ENCODE measurements around the gene NSDHL. TPM values are rescaled to one million over a fixed set of nuclear protein-coding genes. Genes with fewer than 3 reads are reported as not detected.
"Not testable (repeated sequence)": the region's sequence is repeated elsewhere in the genome, so short reads cannot be mapped to it uniquely, and the experiment has no call there.

Gene NSDHL
- polyA plus RNA-seq, 2 donors: 43.3 to 60.6 TPM

DNA sequence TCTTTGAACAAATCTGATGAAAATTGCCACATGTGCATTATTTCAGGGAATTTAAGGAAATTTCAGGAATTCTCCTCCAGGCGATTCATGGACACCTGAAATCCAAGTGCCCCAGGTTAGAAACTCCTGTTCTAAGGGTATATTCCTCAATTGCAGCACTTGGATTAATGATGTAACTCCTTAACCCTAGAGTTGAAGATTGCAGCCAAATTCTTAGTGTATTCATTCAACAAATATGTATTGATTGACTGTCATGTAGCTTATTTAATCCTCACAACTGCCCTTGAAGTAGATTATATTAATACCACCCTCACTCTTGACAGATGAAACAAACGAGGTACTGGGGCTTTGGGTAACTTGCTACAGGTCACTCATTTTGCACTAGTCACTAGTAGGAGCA, 11.6 kb upstream of the NSDHL start:
- 45 to 69% methylated on average over 2 of the region's 2 CpGs for WGBS, 2 donors
- no peaks in the 10 kb centered on the region for H3K36me3 ChIP-seq (ENCODE audit: control insufficient read depth in 2 of 2, insufficient read depth in 2 of 2, low read length in 1 of 2)
- H3K9me3 ChIP-seq (ENCODE audit: control insufficient read depth in 2 of 2, insufficient read depth in 1 of 2, low read depth in 1 of 2, low read length in 1 of 2): no peaks in the 10 kb centered on the region
- no peaks in the 10 kb centered on the region for H3K27me3 ChIP-seq (ENCODE audit: control insufficient read depth in 1 of 2, insufficient read depth in 2 of 2, low read length in 2 of 2)
- H3K27ac ChIP-seq (ENCODE audit: low read depth in 2 of 2, low read length in 1 of 2): no peak overlapping the region
- no peak overlapping the region for H3K4me3 ChIP-seq (ENCODE audit: low read depth in 1 of 2, low read length in 2 of 2)
- no peaks in the 10 kb centered on the region for H3K4me1 ChIP-seq (ENCODE audit: control insufficient read depth in 2 of 2, insufficient read depth in 2 of 2, low read length in 1 of 2)

DNA sequence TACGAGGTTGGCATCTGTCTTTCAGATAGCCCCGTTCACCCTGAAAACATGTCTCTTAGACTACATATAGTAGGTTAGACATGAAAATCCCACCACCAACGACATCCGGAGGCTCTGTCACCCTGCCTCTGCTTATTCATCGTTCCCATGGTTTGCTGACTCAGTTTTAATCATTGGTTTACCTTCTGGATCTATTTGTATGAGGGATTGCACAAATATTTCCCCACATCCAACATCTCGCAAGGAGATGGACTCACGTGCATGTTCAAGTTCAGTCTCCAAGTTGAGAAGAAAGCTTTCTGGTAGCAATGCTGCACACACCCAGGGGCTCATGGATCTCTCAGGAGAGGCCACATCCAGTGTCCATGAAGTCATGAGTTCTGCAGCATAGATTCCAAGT, 11.1 kb upstream of the NSDHL start:
- H3K4me1 ChIP-seq (ENCODE audit: control insufficient read depth in 2 of 2, insufficient read depth in 2 of 2, low read length in 1 of 2): no peaks in the 10 kb centered on the region
- H3K27me3 ChIP-seq (ENCODE audit: control insufficient read depth in 1 of 2, insufficient read depth in 2 of 2, low read length in 2 of 2): no peaks in the 10 kb centered on the region
- whole genome bisulfite sequencing, 2 donors: 80 to 84% methylated on average over 7 of the region's 7 CpGs
- H3K27ac ChIP-seq (ENCODE audit: low read depth in 2 of 2, low read length in 1 of 2): no peak overlapping the region
- no peaks in the 10 kb centered on the region for H3K9me3 ChIP-seq (ENCODE audit: control insufficient read depth in 2 of 2, insufficient read depth in 1 of 2, low read depth in 1 of 2, low read length in 1 of 2)
- no peaks in the 10 kb centered on the region for H3K36me3 ChIP-seq (ENCODE audit: control insufficient read depth in 2 of 2, insufficient read depth in 2 of 2, low read length in 1 of 2)
- H3K4me3 ChIP-seq (ENCODE audit: low read depth in 1 of 2, low read length in 2 of 2): no peak overlapping the region

DNA sequence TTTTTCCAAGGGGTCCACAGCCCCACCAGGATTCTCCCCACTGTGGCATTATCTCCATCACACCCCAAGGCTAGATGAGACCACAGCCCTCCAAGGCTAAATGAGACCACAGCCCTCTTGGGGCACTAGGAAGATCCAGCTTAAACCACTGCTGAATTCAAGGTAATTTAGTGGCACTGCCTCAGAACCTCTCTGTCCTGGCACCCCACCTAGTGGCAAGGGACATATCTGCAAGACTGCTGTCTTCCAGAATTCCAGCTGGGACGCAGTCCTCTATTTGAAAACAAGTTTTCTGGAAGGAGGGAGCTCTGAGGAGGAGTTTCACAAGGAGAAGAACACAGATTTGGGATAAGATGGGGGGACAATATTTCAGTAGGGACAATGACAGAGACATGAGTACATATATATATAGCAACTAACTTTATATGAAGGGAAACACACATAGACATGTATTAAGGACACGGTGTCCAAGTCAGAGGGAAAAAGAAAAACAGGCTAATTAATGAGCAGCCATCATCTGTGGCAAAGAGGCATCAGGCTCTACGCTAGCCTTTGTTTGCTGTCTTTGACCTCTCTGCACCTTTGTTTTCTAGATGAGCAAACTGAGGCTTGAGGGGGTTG, 9.6 kb upstream of the NSDHL start:
- Histone ChIP-seq H3K4me3 (ENCODE audit: low read depth in 1 of 2, low read length in 2 of 2) (no peak overlapping the region), H3K9me3 (ENCODE audit: control insufficient read depth in 2 of 2, insufficient read depth in 1 of 2, low read depth in 1 of 2, low read length in 1 of 2) (no peaks in the 10 kb centered on the region), H3K27ac (ENCODE audit: low read depth in 2 of 2, low read length in 1 of 2) (no peak overlapping the region), H3K4me1 (ENCODE audit: control insufficient read depth in 2 of 2, insufficient read depth in 2 of 2, low read length in 1 of 2) (no peaks in the 10 kb centered on the region), H3K27me3 (ENCODE audit: control insufficient read depth in 1 of 2, insufficient read depth in 2 of 2, low read length in 2 of 2) (no peaks in the 10 kb centered on the region), H3K36me3 (ENCODE audit: control insufficient read depth in 2 of 2, insufficient read depth in 2 of 2, low read length in 1 of 2) (no peaks in the 10 kb centered on the region)
- 55% methylated on average over 3 of the region's 3 CpGs for WGBS, 2 donors

DNA sequence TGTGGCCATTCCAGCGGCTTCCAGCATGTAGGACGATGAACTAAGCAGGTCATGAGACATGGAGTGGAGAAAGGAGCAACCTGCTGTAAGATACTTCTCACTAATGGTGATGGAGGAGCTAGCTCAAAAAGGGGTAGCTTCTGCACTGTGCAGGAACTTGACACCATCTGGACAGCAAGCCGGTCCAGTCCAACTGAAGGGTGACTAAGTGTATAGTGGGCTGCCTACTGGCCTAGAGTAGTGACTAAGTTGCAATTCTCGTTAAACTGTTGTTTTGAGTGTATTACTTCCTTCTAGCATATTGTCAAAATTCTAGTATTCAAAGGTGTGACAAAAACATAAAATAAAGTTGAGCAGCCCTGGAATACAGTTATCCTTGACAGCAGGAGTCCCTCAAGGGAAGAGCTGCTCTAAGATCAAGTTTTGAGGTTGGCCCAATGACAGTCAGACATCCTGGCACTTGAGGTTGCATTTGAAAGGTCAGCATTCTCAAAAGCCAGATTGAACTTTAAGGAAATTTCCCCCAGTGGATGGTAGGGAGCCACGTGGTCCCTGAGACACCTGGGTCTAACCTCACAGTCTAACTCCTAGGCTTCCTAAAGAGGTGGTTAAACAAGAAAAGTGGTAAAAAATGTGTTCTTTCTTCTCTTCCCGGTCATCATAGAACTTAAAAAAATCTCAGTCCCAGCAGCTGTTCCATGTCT, 8.3 kb upstream of the NSDHL start:
- Histone ChIP-seq H3K4me3 (ENCODE audit: low read depth in 1 of 2, low read length in 2 of 2) (no peak overlapping the region), H3K27ac (ENCODE audit: low read depth in 2 of 2, low read length in 1 of 2) (no peak overlapping the region), H3K27me3 (ENCODE audit: control insufficient read depth in 1 of 2, insufficient read depth in 2 of 2, low read length in 2 of 2) (no peaks in the 10 kb centered on the region), H3K4me1 (ENCODE audit: control insufficient read depth in 2 of 2, insufficient read depth in 2 of 2, low read length in 1 of 2) (no peaks in the 10 kb centered on the region), H3K36me3 (ENCODE audit: control insufficient read depth in 2 of 2, insufficient read depth in 2 of 2, low read length in 1 of 2) (no peaks in the 10 kb centered on the region), H3K9me3 (ENCODE audit: control insufficient read depth in 2 of 2, insufficient read depth in 1 of 2, low read depth in 1 of 2, low read length in 1 of 2) (no peaks in the 10 kb centered on the region)
- WGBS, 2 donors: 59% methylated on average over 6 of the region's 6 CpGs

DNA sequence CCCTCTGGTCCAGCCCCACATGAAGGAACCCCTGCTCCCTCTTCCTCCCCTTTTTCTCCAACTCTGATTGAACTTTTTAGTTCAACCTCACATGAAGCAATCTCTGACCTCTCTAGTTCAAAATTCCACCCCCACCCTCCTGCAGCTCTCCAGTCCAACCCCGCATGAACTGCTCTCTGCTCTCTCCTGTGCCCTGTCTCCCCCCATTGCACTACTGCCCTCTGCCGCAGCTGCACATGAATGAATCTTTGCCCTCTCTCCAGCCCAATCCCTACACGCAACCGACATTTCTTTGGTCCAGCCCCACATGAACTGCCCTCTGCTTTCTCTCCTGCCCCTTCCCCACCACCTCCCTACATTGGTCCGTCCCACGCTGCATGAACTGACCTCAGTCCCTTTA, 7.2 kb upstream of the NSDHL start:
- no peaks in the 10 kb centered on the region for H3K4me1 ChIP-seq (ENCODE audit: control insufficient read depth in 2 of 2, insufficient read depth in 2 of 2, low read length in 1 of 2)
- no peaks in the 10 kb centered on the region for H3K27me3 ChIP-seq (ENCODE audit: control insufficient read depth in 1 of 2, insufficient read depth in 2 of 2, low read length in 2 of 2)
- H3K27ac ChIP-seq (ENCODE audit: low read depth in 2 of 2, low read length in 1 of 2): no peak overlapping the region
- no peak overlapping the region for H3K4me3 ChIP-seq (ENCODE audit: low read depth in 1 of 2, low read length in 2 of 2)
- H3K36me3 ChIP-seq (ENCODE audit: control insufficient read depth in 2 of 2, insufficient read depth in 2 of 2, low read length in 1 of 2): no peaks in the 10 kb centered on the region
- no peaks in the 10 kb centered on the region for H3K9me3 ChIP-seq (ENCODE audit: control insufficient read depth in 2 of 2, insufficient read depth in 1 of 2, low read depth in 1 of 2, low read length in 1 of 2)
- 68 to 78% methylated on average over 6 of the region's 6 CpGs for WGBS, 2 donors

DNA sequence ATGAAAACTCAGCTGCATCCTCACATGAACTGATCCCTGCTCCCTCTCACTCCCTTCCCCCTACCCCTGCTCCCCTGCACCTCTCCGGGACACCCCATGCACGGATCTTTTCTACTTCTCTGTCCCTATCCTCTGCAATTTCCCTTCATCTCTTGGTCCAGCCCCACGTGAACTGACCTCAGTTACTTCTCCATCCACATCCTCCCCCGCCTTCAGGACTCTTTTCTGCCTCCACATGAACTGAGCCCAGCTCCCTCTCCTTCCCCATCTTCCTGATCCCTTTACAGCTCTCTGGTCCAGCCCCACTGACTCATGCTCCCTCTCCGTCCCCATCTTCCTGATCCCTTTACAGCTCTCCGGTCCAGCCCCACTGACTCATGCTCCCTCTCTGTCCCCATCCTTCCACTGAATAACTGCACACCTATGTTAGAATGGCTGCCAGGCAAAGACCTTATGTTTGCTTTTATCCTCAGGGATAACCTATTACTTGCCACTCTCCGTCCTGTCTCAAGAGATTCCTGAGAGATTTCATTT, 6.0 kb upstream of the NSDHL start:
- H3K4me1 ChIP-seq (ENCODE audit: control insufficient read depth in 2 of 2, insufficient read depth in 2 of 2, low read length in 1 of 2): no peaks in the 10 kb centered on the region
- H3K27me3 ChIP-seq (ENCODE audit: control insufficient read depth in 1 of 2, insufficient read depth in 2 of 2, low read length in 2 of 2): no peaks in the 10 kb centered on the region
- no peak overlapping the region for H3K27ac ChIP-seq (ENCODE audit: low read depth in 2 of 2, low read length in 1 of 2)
- no peak overlapping the region for H3K4me3 ChIP-seq (ENCODE audit: low read depth in 1 of 2, low read length in 2 of 2)
- no peaks in the 10 kb centered on the region for H3K36me3 ChIP-seq (ENCODE audit: control insufficient read depth in 2 of 2, insufficient read depth in 2 of 2, low read length in 1 of 2)
- H3K9me3 ChIP-seq (ENCODE audit: control insufficient read depth in 2 of 2, insufficient read depth in 1 of 2, low read depth in 1 of 2, low read length in 1 of 2): no peaks in the 10 kb centered on the region
- WGBS, 2 donors: 61 to 63% methylated on average over 7 of the region's 7 CpGs

DNA sequence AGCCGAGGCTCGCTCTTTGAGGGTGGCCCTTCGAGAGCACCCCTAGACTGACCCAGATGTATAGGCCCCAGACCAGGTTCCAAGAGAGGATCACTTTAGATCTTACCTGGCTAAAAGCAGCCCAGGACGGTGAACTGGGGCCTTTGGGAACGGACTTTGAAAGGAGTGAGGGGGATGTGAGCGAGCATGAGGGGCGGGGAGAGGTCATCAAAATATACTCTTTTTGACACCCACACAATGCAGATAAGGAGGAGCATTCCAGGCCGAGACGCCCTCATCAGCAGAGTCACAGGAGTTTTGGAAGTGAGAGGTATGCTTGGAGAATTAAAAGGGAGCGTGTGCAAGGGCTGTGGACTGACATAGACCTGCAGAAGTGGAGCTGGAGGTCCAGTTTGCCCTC, 528 bp downstream of the NSDHL start:
- WGBS, 2 donors: 1 to 23% methylated on average over 10 of the region's 10 CpGs
- H3K4me3 ChIP-seq (ENCODE audit: low read depth in 1 of 2, low read length in 2 of 2): peak overlapping the region; percentile 63 to 69
- H3K36me3 ChIP-seq (ENCODE audit: control insufficient read depth in 2 of 2, insufficient read depth in 2 of 2, low read length in 1 of 2): peaks cover 0 to 3% of the 10 kb centered on the region in 2 donors
- H3K27ac ChIP-seq (ENCODE audit: low read depth in 2 of 2, low read length in 1 of 2): peak overlapping the region in 1 of 2 donors; percentile 38
- H3K4me1 ChIP-seq (ENCODE audit: control insufficient read depth in 2 of 2, insufficient read depth in 2 of 2, low read length in 1 of 2): peaks cover 0 to 3% of the 10 kb centered on the region in 2 donors
- no peaks in the 10 kb centered on the region for H3K27me3 ChIP-seq (ENCODE audit: control insufficient read depth in 1 of 2, insufficient read depth in 2 of 2, low read length in 2 of 2)
- no peaks in the 10 kb centered on the region for H3K9me3 ChIP-seq (ENCODE audit: control insufficient read depth in 2 of 2, insufficient read depth in 1 of 2, low read depth in 1 of 2, low read length in 1 of 2)

DNA sequence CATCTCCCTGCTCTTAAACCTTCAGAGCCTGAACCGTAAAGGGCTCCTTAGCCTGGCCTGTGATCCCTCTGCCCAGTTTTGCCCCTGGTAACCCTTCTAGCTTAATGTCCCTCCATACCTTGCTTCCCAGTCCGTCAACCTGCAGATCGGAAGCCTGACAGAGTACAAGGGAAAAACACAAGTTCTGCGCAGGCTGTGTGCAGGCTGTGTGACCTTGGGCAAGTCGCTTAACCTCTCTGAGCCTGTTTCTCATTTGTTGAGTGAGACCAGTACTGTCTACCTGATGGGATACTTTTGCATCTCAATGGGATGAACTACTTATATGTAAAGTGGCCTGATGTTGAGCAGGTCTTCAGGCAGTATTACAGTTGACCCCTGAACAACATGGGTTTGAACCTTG, 1.7 kb downstream of the NSDHL start:
- Histone ChIP-seq H3K36me3 (ENCODE audit: control insufficient read depth in 2 of 2, insufficient read depth in 2 of 2, low read length in 1 of 2) (peaks cover 0 to 3% of the 10 kb centered on the region in 2 donors), H3K27ac (ENCODE audit: low read depth in 2 of 2, low read length in 1 of 2) (no peak overlapping the region), H3K27me3 (ENCODE audit: control insufficient read depth in 1 of 2, insufficient read depth in 2 of 2, low read length in 2 of 2) (no peaks in the 10 kb centered on the region), H3K4me3 (ENCODE audit: low read depth in 1 of 2, low read length in 2 of 2) (peak overlapping the region; percentile 6 to 63), H3K4me1 (ENCODE audit: control insufficient read depth in 2 of 2, insufficient read depth in 2 of 2, low read length in 1 of 2) (peaks cover 0 to 3% of the 10 kb centered on the region in 2 donors), H3K9me3 (ENCODE audit: control insufficient read depth in 2 of 2, insufficient read depth in 1 of 2, low read depth in 1 of 2, low read length in 1 of 2) (no peaks in the 10 kb centered on the region)
- 84 to 94% methylated on average over 5 of the region's 5 CpGs for WGBS, 2 donors

DNA sequence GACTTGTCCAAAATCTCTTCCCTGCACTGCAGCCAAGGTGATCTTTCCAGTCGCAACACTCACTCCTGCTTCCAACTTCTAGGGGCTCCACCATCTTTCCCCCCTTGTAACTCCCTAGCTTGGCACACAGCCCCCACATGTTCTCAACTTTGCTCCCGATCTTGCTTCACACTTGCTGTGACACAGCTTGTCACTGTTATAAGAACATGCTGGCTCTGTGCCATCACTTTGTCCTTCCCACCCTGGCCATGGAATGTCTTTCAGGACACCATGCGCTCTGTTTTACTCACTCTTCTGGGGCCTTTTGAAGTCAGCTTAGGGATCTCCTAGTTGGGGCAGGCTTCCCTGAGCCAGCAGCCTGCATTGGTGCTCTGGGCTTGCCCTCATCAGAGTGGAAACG, 2.5 kb downstream of the NSDHL start:
- Histone ChIP-seq H3K4me1 (ENCODE audit: control insufficient read depth in 2 of 2, insufficient read depth in 2 of 2, low read length in 1 of 2) (peaks cover 0 to 3% of the 10 kb centered on the region in 2 donors), H3K27me3 (ENCODE audit: control insufficient read depth in 1 of 2, insufficient read depth in 2 of 2, low read length in 2 of 2) (no peaks in the 10 kb centered on the region), H3K27ac (ENCODE audit: low read depth in 2 of 2, low read length in 1 of 2) (no peak overlapping the region), H3K9me3 (ENCODE audit: control insufficient read depth in 2 of 2, insufficient read depth in 1 of 2, low read depth in 1 of 2, low read length in 1 of 2) (no peaks in the 10 kb centered on the region), H3K36me3 (ENCODE audit: control insufficient read depth in 2 of 2, insufficient read depth in 2 of 2, low read length in 1 of 2) (peaks cover 0 to 3% of the 10 kb centered on the region in 2 donors), H3K4me3 (ENCODE audit: low read depth in 1 of 2, low read length in 2 of 2) (no peak overlapping the region)
- 68 to 79% methylated on average over 4 of the region's 4 CpGs for WGBS, 2 donors

DNA sequence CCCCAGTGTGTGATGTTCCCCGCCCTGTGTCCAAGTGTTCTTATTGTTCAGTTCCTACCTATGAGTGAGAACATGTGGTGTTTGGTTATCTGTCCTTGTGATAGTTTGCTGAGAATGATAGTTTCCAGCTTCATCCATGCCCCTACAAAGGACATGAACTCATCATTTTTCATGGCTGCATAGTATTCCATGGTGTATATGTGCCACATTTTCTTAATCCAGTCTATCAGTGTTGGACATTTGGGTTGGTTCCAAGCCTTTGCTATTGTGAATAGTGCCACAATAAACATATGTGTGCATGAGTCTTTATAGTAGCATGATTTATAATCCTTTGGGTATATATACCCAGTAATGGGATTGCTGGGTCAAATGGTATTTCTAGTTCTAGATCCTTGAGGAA, 4.6 kb downstream of the NSDHL start:
- H3K4me3 ChIP-seq (ENCODE audit: low read depth in 1 of 2, low read length in 2 of 2); H3K36me3 ChIP-seq (ENCODE audit: control insufficient read depth in 2 of 2, insufficient read depth in 2 of 2, low read length in 1 of 2); H3K27me3 ChIP-seq (ENCODE audit: control insufficient read depth in 1 of 2, insufficient read depth in 2 of 2, low read length in 2 of 2); H3K4me1 ChIP-seq (ENCODE audit: control insufficient read depth in 2 of 2, insufficient read depth in 2 of 2, low read length in 1 of 2); H3K9me3 ChIP-seq (ENCODE audit: control insufficient read depth in 2 of 2, insufficient read depth in 1 of 2, low read depth in 1 of 2, low read length in 1 of 2); H3K27ac ChIP-seq (ENCODE audit: low read depth in 2 of 2, low read length in 1 of 2): not testable (repeated sequence)
- 82 to 92% methylated on average over 1 of the region's 1 CpG for WGBS, 2 donors

All from esophagus (tissue), 2 donors.